DMS 273 treated with DMSO at 0.1 percent for 48 hours (cell line): Measurements from ENCODE around the gene CXorf38.

Source experiments
- DNase-seq: peaks from one replicate; lab custom pipeline; 2025; lab: John Stamatoyannopoulos, UW

Gene CXorf38

GRCh38 chrX:40647307-40648197, at the start of gene CXorf38:
TSS of gene CXorf38 (minus strand) at chrX:40647561. CDS start at chrX:40647520, 41 bp downstream.
- peak; percentile 66 for DNase-seq

- no peak for DNase-seq
Observed at GRCh38 chrX:40694802-40695201, 47.4 kb upstream of the CXorf38 start.

GRCh38 chrX:40688929-40689328, 41.6 kb upstream of the CXorf38 start:
- no peak for DNase-seq

GRCh38 chrX:40687169-40687568, 39.8 kb upstream of the CXorf38 start:
- DNase-seq, result no peak

- DNase-seq, result no peak
Observed at GRCh38 chrX:40685362-40685918, 38.1 kb upstream of the CXorf38 start.

GRCh38 chrX:40684092-40684491, 36.7 kb upstream of the CXorf38 start:
- DNase-seq, result no peak

GRCh38 chrX:40683245-40683644, 35.9 kb upstream of the CXorf38 start:
- DNase-seq, result no peak

GRCh38 chrX:40671126-40671525, 23.8 kb upstream of the CXorf38 start:
- no peak for DNase-seq

- DNase-seq, result no peak
Observed at GRCh38 chrX:40663880-40664630, 16.7 kb upstream of the CXorf38 start.

- DNase-seq, result no peak
Observed at GRCh38 chrX:40663078-40663740, 15.8 kb upstream of the CXorf38 start.

- DNase-seq, result no peak
Observed at GRCh38 chrX:40661489-40661888, 14.1 kb upstream of the CXorf38 start.

- no peak for DNase-seq
Observed at GRCh38 chrX:40660381-40660780, 13.0 kb upstream of the CXorf38 start.

GRCh38 chrX:40653535-40653934, 6.2 kb upstream of the CXorf38 start:
- no peak for DNase-seq

GRCh38 chrX:40652664-40653063, 5.3 kb upstream of the CXorf38 start:
- no peak for DNase-seq

- DNase-seq, result no peak
Observed at GRCh38 chrX:40651620-40652223, 4.4 kb upstream of the CXorf38 start.

GRCh38 chrX:40646489-40647306, 663 bp downstream of the CXorf38 start:
- DNase-seq, result no peak

GRCh38 chrX:40644821-40645358, 2.5 kb downstream of the CXorf38 start:
- no peak for DNase-seq

GRCh38 chrX:40644176-40644575, 3.2 kb downstream of the CXorf38 start:
- no peak for DNase-seq

GRCh38 chrX:40637687-40638086, 9.7 kb downstream of the CXorf38 start:
- DNase-seq, result no peak

- no peak for DNase-seq
Observed at GRCh38 chrX:40632199-40632598, 15.2 kb downstream of the CXorf38 start.

- DNase-seq, result no peak
Observed at GRCh38 chrX:40628506-40628905, 18.9 kb downstream of the CXorf38 start.
